ENCODE results near the gene FNBP1.

GRCh38 chr9:130072515-130073235, 29.7 kb upstream of the FNBP1 start:
- TF ChIP-seq EZH2phosphoT487 (IDR thresholded peaks at IDR 0.05; ENCODE audit: low read depth, severe bottlenecking, unreplicated experiment) (no peak), EZH2 (IDR thresholded peaks at IDR 0.05; ENCODE audit: borderline replicate concordance) (no peak)
- TF ChIP-seq, protein P1, sequence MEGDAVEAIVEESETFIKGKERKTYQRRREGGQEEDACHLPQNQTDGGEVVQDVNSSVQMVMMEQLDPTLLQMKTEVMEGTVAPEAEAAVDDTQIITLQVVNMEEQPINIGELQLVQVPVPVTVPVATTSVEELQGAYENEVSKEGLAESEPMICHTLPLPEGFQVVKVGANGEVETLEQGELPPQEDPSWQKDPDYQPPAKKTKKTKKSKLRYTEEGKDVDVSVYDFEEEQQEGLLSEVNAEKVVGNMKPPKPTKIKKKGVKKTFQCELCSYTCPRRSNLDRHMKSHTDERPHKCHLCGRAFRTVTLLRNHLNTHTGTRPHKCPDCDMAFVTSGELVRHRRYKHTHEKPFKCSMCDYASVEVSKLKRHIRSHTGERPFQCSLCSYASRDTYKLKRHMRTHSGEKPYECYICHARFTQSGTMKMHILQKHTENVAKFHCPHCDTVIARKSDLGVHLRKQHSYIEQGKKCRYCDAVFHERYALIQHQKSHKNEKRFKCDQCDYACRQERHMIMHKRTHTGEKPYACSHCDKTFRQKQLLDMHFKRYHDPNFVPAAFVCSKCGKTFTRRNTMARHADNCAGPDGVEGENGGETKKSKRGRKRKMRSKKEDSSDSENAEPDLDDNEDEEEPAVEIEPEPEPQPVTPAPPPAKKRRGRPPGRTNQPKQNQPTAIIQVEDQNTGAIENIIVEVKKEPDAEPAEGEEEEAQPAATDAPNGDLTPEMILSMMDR (IDR thresholded peaks at IDR 0.05; ENCODE audit: poor library complexity): no peak

All from hepatocyte (in vitro differentiated cells).